GM12872 (cell line): Measurements from ENCODE around the gene SLC7A9.

ENCODE experiments used
- TF ChIP-seq, protein P1 (sequence below): IDR thresholded peaks from 3 replicates; pipeline ENCODE4 v1.5.1; 2011; ENCODE audit warnings: low read depth, mild to moderate bottlenecking, low read length, moderate library complexity; ENCODE audit not compliant: insufficient read depth

Gene SLC7A9

DNA sequence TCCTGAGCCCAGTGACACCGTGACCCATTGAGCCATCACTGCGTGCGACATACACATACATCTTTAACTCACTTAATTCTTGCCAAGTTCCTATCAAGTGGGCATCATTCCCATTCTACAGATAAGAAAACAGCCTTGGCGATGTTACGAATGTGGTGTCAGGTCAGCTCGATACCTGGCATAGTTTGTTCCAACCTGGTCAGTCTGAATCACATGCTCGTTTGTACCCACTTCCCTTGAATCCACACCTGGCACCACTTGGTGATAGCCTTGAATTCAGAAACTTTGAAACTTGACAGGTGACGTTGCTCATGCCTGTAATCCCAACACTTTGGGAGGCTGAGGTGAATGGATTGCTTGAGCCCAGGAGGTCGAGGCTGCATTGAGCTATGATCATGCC is 59.1 kb downstream of the SLC7A9 start:
- TF ChIP-seq, protein P1, sequence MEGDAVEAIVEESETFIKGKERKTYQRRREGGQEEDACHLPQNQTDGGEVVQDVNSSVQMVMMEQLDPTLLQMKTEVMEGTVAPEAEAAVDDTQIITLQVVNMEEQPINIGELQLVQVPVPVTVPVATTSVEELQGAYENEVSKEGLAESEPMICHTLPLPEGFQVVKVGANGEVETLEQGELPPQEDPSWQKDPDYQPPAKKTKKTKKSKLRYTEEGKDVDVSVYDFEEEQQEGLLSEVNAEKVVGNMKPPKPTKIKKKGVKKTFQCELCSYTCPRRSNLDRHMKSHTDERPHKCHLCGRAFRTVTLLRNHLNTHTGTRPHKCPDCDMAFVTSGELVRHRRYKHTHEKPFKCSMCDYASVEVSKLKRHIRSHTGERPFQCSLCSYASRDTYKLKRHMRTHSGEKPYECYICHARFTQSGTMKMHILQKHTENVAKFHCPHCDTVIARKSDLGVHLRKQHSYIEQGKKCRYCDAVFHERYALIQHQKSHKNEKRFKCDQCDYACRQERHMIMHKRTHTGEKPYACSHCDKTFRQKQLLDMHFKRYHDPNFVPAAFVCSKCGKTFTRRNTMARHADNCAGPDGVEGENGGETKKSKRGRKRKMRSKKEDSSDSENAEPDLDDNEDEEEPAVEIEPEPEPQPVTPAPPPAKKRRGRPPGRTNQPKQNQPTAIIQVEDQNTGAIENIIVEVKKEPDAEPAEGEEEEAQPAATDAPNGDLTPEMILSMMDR, result no peak

DNA sequence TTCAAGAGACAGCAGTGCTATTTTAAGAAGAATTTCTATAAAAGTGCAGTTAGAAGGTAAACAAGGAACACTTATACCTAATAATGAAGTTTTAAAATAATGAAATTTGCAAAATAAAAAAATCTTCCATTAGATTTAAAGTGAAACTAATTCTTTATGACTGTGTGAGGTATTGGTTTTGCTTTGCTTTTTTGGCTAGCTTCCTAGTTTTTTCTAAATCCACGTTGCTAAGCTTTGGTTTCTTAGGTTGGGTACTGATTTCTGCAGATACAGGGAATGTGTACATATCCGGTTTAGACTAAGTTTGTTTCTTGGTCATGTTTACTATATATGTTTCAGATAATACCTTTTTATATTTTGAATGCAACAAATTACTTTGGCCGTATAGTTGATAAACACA is 59.8 kb downstream of the SLC7A9 start:
- TF ChIP-seq, protein P1, result no peak

DNA sequence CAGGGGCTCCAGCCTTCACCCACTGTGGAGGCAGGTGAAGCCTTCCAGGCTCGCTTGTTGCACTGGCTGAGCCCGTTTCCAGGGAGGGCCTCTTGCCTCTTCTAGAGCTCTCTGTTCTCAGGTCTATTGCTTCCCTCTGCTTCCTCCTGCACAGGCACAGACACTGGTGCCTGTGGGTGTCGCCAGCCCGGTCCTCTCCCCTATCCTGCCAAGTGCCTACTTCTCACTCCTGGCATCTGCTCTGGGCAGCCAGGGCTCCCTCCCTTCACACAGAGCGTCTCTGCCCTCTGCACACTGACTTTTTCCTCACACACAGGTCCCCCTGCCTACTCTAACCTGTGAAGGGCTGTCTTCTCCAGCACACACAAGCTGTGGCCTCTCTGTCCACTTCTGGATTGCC is 60.3 kb downstream of the SLC7A9 start:
- TF ChIP-seq, protein P1, result no peak

DNA sequence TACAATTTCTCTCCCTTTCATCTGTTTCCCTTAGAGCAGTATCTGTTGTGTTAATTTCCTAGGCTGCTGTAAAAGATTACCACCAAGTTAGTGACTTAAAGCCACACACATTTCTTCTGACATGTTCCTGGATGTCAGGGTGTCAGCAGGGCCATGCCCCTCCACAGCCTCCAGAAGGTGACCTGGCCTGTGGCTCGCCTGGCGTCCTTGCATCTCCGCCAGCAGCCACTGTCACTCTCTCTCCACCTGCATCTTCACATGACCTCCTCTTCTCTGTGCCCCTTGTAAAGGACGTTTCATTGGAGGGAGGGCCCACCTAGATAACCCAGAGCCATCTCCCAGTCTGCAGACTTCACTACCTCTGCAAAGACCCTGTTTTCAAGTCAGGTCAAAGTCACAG is 61.3 kb downstream of the SLC7A9 start:
- TF ChIP-seq, protein P1, result no peak

DNA sequence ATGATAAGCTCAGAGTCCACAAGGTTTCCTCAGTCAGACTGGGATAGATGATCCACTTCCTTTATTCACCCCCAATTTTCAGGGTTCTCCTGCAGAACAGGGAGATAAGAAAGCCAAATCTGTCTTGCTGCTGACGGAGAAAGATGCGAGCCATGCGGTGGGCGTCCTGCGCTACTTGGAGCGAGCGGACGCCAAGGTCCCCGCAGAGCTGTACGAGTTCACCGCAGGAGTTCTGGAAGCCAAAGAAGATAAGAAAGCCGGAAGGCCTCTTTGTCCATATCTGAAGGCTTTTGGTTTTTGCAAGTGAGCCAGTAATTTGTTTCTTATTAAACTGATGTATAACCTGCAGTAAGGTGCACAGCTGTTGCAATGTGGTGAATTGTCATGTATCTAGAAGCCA is 66.7 kb downstream of the SLC7A9 start:
- TF ChIP-seq, protein P1, result no peak

DNA sequence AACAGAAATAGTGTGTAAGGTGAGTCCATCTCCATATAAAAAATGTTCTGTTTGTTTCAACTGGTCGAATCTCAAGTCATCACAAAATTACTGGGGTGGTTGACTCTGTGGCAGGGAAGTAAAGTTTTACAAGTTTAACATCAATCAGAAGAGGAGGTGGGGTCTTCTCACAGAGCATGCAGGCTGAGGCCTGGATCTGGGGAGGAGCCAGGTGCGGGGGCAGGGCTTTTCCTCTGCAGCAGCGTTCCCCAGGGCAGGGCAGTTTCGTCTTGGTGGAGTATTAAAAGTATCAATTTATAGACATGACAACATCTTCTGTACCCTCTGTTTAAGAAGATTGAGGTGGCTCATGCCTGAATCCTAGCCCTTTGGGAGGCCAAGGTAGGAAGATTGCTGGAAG is 68.8 kb downstream of the SLC7A9 start:
- TF ChIP-seq, protein P1, result no peak

DNA sequence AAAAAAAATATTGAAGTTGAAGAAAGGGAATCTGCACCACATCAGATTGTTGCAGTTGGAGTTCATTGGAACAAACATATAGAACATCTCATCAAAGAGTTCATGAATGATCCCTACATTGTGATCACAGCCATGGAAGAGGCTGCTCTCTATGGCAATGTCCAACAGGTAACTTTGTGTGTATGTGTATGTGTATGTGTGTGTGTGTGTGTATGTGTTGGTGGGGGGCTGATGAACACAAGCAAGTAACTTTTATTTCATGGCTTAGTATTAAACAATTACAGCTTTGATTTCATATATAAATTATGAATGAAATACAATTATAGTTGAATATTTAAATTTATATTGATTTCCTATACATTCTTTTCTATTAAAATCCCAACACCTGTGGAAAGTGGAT is 69.4 kb downstream of the SLC7A9 start:
- TF ChIP-seq, protein P1, result no peak

DNA sequence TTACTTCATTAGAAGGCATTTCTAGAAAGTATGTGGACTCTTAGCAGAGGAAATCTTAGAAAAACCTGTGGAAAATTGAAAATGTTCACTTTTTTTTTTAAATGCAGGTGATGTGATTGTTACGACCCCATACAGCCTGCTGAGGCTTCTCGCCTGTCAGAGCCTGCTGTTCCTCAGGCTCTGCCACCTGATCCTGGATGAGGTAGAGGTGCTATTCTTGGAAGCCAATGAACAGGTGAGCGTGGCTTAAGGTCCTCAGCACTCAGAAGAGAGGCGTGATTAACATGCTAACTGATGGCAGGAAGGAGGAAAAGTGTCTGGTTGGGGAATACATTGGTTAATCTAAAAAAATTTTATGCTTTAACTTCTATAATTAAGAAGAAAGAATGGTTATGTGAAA is 71.4 kb downstream of the SLC7A9 start:
- TF ChIP-seq, protein P1, result no peak
